Gastrocnemius medialis (tissue), 4 donors: ENCODE data around the gene NRARP.

Experiments used
- CTCF ChIP-seq, 5 experiments: fragments of 450-650 bp in 3 of 5; fragments of 200-600 bp in 2 of 5; sonication (generic) in 2 of 5; IDR thresholded peaks in 4 of 5; conservative IDR thresholded peaks in 1 of 5; 1 replicate in 4 of 5; 2 replicates in 1 of 5; pipeline ENCODE4 v1.5.1; 2016 to 2019; ENCODE audit warnings: antibody characterized with exemption in 5 of 5, mild to moderate bottlenecking in 3 of 5, moderate library complexity in 3 of 5
- POLR2A ChIP-seq, 2 donors: fragments of 450-650 bp; IDR thresholded peaks; one replicate each; pipeline ENCODE4 v1.6.1; 2017; ENCODE audit warnings: antibody characterized with exemption in 2 of 2, mild to moderate bottlenecking in 2 of 2, moderate library complexity in 2 of 2

GRCh38 chr9:137309368-137310188 is 7.5 kb upstream of the NRARP start:
- TF ChIP-seq CTCF (IDR thresholded peaks at IDR 0.05 in 4 of 5, conservative IDR thresholded peaks at IDR 0.05 in 1 of 5) = no peak
- no peak for TF ChIP-seq POLR2A (IDR thresholded peaks at IDR 0.05)
